DND-41 (cell line): Measurements from ENCODE around the gene ADTRP.

ENCODE experiments used
- EZH2 ChIP-seq: IDR thresholded peaks from 3 replicates; pipeline ENCODE4 v1.6.1; 2012; ENCODE audit warnings: borderline replicate concordance, low read depth, mild to moderate bottlenecking, moderate library complexity, low read length, inconsistent platforms; ENCODE audit not compliant: severe bottlenecking
- TF ChIP-seq, protein P1 (sequence below): IDR thresholded peaks from 2 replicates; pipeline ENCODE4 v1.5.1; 2012; ENCODE audit warnings: borderline replicate concordance, low read length, moderate library complexity, mild to moderate bottlenecking; ENCODE audit not compliant: poor library complexity, severe bottlenecking; ENCODE audit errors: extremely low read depth

DNA sequence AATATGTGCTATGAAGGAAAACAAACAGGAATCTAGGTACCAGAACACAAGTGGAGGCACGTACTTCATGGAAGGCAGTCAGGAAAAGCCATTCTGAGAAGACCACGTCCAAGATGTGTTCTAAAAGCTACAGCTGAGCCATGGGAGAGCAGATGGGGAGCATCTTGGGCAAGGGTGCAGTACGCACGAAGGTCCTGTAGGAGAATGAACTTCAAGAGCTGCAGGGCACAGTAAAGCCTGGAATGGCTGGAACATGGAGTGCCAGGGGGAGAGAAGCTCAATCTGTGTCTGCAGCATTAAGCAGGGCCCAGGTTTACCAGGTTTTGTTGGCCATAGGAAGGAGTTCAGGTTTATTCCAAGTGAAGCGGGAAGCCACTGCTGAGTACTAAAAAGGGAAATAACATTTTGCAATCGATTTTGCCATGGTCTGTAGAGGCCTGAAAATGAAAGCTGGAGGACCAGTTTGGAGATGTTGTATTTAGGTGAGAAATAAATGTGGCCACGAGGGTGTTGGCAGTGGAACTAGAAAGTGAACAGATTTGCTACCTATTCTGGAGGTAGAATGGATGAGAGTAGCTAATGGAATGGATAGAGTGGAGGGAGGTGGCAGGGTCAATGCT, 29.9 kb downstream of the ADTRP start:
- TF ChIP-seq, protein P1, sequence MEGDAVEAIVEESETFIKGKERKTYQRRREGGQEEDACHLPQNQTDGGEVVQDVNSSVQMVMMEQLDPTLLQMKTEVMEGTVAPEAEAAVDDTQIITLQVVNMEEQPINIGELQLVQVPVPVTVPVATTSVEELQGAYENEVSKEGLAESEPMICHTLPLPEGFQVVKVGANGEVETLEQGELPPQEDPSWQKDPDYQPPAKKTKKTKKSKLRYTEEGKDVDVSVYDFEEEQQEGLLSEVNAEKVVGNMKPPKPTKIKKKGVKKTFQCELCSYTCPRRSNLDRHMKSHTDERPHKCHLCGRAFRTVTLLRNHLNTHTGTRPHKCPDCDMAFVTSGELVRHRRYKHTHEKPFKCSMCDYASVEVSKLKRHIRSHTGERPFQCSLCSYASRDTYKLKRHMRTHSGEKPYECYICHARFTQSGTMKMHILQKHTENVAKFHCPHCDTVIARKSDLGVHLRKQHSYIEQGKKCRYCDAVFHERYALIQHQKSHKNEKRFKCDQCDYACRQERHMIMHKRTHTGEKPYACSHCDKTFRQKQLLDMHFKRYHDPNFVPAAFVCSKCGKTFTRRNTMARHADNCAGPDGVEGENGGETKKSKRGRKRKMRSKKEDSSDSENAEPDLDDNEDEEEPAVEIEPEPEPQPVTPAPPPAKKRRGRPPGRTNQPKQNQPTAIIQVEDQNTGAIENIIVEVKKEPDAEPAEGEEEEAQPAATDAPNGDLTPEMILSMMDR, result no peak
- TF ChIP-seq EZH2, result no peak
